Urinary bladder (tissue), 4 donors: Measurements from ENCODE around the gene ATP13A3. TPM values are rescaled to one million over a fixed set of nuclear protein-coding genes. Genes with fewer than 3 reads are reported as not detected.
"Not testable (repeated sequence)": the region's sequence is repeated elsewhere in the genome, so short reads cannot be mapped to it uniquely, and the experiment has no call there.

Source experiments
- DNase-seq: peaks from one replicate; pipeline ENCODE4 v3.0.0-alpha.2; 2015; ENCODE audit errors: extremely low spot score
- H3K27ac ChIP-seq: one replicate; pipeline ENCODE4 v1.5.1; 2013; ENCODE audit warnings: low read depth, mild to moderate bottlenecking, moderate library complexity
- H3K36me3 ChIP-seq: one replicate; pipeline ENCODE4 v1.6.1; 2013; ENCODE audit warnings: mild to moderate bottlenecking, moderate library complexity; ENCODE audit not compliant: insufficient read depth
- H3K4me1 ChIP-seq: one replicate; pipeline ENCODE4 v1.6.1; 2013; ENCODE audit warnings: mild to moderate bottlenecking, moderate library complexity; ENCODE audit not compliant: insufficient read depth
- H3K4me3 ChIP-seq: one replicate; pipeline ENCODE4 v1.5.1; 2013; ENCODE audit warnings: low read depth, low read length
- WGBS: extraction: QIAGEN DNeasy Blood & Tissue Kit; methylation state at CpG from one replicate; pipeline ENCODE4 v1.1.7; 2013; 5-methylcytosine and 5-hydroxymethylcytosine counted together
- polyA plus RNA-seq: library from polyadenylated mRNA; stranded (reverse); fragments of 200-250 nt; gene quantifications from one replicate; pipeline ENCODE4 v1.2.3, GENCODE V29; 2013
- total RNA-seq: library from RNA; depleted of rRNA; stranded (reverse); fragments of >200 nt; gene quantifications from one replicate; pipeline ENCODE4 v1.2.3, GENCODE V29; 2014
- donor health status: healthy with polysubstance abuse.
- donor health status: healthy.

ATP13A3 gene
- total and polyA plus RNA-seq, 2 donors = 20.3 to 111 TPM

- Histone ChIP-seq H3K4me3 (no peak overlapping the region), H3K36me3 (no peaks in the 10 kb centered on the region), H3K4me1 (no peaks in the 10 kb centered on the region), H3K27ac (no peak overlapping the region)
- DNase-seq = no peak
- WGBS = 80% methylated on average over 5 of the region's 5 CpGs
These were observed 26.2 kb upstream of the ATP13A3 start for GRCh38 chr3:194512895-194513601.

- no peaks in the 10 kb centered on the region for H3K4me1 ChIP-seq
- no peak overlapping the region for H3K27ac ChIP-seq
- H3K36me3 ChIP-seq = no peaks in the 10 kb centered on the region
- DNase-seq = no peak
- H3K4me3 ChIP-seq = no peak overlapping the region
- 75% methylated on average over 14 of the region's 14 CpGs for WGBS
These were observed 22.0 kb upstream of the ATP13A3 start for GRCh38 chr3:194508491-194509453.

- WGBS = 88% methylated on average over 12 of the region's 12 CpGs
- no peak overlapping the region for H3K4me3 ChIP-seq
- no peak for DNase-seq
- no peak overlapping the region for H3K27ac ChIP-seq
- H3K36me3 ChIP-seq = no peaks in the 10 kb centered on the region
- no peaks in the 10 kb centered on the region for H3K4me1 ChIP-seq
These were observed 20.8 kb upstream of the ATP13A3 start for GRCh38 chr3:194507571-194507970.

- DNase-seq = no peak
- 66% methylated on average over 5 of the region's 5 CpGs for WGBS
- no peaks in the 10 kb centered on the region for H3K36me3 ChIP-seq
- no peak overlapping the region for H3K27ac ChIP-seq
- H3K4me3 ChIP-seq = no peak overlapping the region
- no peaks in the 10 kb centered on the region for H3K4me1 ChIP-seq
These were observed 19.1 kb upstream of the ATP13A3 start for GRCh38 chr3:194505791-194506415.

- no peak for DNase-seq
- Histone ChIP-seq H3K36me3 (no peaks in the 10 kb centered on the region), H3K4me3 (no peak overlapping the region), H3K4me1 (no peaks in the 10 kb centered on the region), H3K27ac (no peak overlapping the region)
- WGBS = 93% methylated on average over 7 of the region's 7 CpGs
These were observed 18.1 kb upstream of the ATP13A3 start for GRCh38 chr3:194504861-194505260.

- no peak for DNase-seq
- H3K4me1 ChIP-seq = no peaks in the 10 kb centered on the region
- no peaks in the 10 kb centered on the region for H3K36me3 ChIP-seq
- H3K4me3 ChIP-seq = no peak overlapping the region
- no peak overlapping the region for H3K27ac ChIP-seq
- 91% methylated on average over 2 of the region's 2 CpGs for WGBS
These were observed 17.3 kb upstream of the ATP13A3 start for GRCh38 chr3:194504146-194504545.

GRCh38 chr3:194503081-194503531 lies 16.3 kb upstream of the ATP13A3 start:
- no peaks in the 10 kb centered on the region for H3K36me3 ChIP-seq
- H3K4me1 ChIP-seq = no peaks in the 10 kb centered on the region
- no peak overlapping the region for H3K4me3 ChIP-seq
- H3K27ac ChIP-seq = no peak overlapping the region
- DNase-seq = no peak
- WGBS = 84% methylated on average over 2 of the region's 2 CpGs

- DNase-seq = no peak
- Histone ChIP-seq H3K27ac (no peak overlapping the region), H3K36me3 (no peaks in the 10 kb centered on the region), H3K4me3 (no peak overlapping the region), H3K4me1 (no peaks in the 10 kb centered on the region)
These were observed 13.4 kb upstream of the ATP13A3 start for GRCh38 chr3:194500198-194500597.

GRCh38 chr3:194499516-194499915 lies 12.7 kb upstream of the ATP13A3 start:
- H3K36me3 ChIP-seq, DNase-seq, H3K4me1 ChIP-seq, H3K27ac ChIP-seq, H3K4me3 ChIP-seq: not testable (repeated sequence)
- 90% methylated on average over 6 of the region's 6 CpGs for WGBS

- 67% methylated on average over 8 of the region's 8 CpGs for WGBS
- no peak overlapping the region for H3K27ac ChIP-seq
- H3K4me1 ChIP-seq = no peaks in the 10 kb centered on the region
- DNase-seq = no peak
- H3K36me3 ChIP-seq = no peaks in the 10 kb centered on the region
- H3K4me3 ChIP-seq = no peak overlapping the region
These were observed 11.2 kb upstream of the ATP13A3 start for GRCh38 chr3:194497799-194498575.

GRCh38 chr3:194496217-194496919 lies 9.6 kb upstream of the ATP13A3 start:
- Histone ChIP-seq H3K4me1 (no peaks in the 10 kb centered on the region), H3K36me3 (no peaks in the 10 kb centered on the region), H3K4me3 (no peak overlapping the region), H3K27ac (no peak overlapping the region)
- no peak for DNase-seq
- WGBS = 67% methylated on average over 7 of the region's 7 CpGs

- H3K27ac ChIP-seq = no peak overlapping the region
- no peak for DNase-seq
- H3K36me3 ChIP-seq = no peaks in the 10 kb centered on the region
- no peak overlapping the region for H3K4me3 ChIP-seq
- 69% methylated on average over 5 of the region's 5 CpGs for WGBS
- no peaks in the 10 kb centered on the region for H3K4me1 ChIP-seq
These were observed 8.2 kb upstream of the ATP13A3 start for GRCh38 chr3:194494951-194495374.
